Large intestine (tissue), 12 donors: Measurements from ENCODE around the gene HOXA9. TPM values are rescaled to one million over a fixed set of nuclear protein-coding genes. Genes with fewer than 3 reads are reported as not detected.
A peak's percentile ranks its signal among the peaks of the same experiment; 100 is the strongest.

ENCODE experiments used
- DNase-seq, 2 donors: peaks; one replicate each; pipeline versions ENCODE4 v3.0.0 to v3.0.0-alpha.2; 2013
- H3K27ac ChIP-seq: one replicate; pipeline ENCODE4 v1.5.1; 2013; ENCODE audit warnings: low read length
- H3K27me3 ChIP-seq: 2 replicates; pipeline ENCODE4 v1.6.1; 2013; ENCODE audit warnings: low read length; ENCODE audit not compliant: control insufficient read depth, insufficient read depth
- H3K36me3 ChIP-seq: 2 replicates; pipeline ENCODE4 v1.6.1; 2013; ENCODE audit warnings: low read length; ENCODE audit not compliant: control insufficient read depth, insufficient read depth
- H3K4me1 ChIP-seq: one replicate; pipeline ENCODE4 v1.6.1; 2013; ENCODE audit warnings: low read length; ENCODE audit not compliant: control insufficient read depth, insufficient read depth
- H3K4me3 ChIP-seq: one replicate; pipeline ENCODE4 v1.5.1; 2013; ENCODE audit warnings: low read length
- H3K9me3 ChIP-seq: one replicate; pipeline ENCODE4 v1.6.1; 2013; ENCODE audit warnings: mild to moderate bottlenecking, low read depth, low read length, moderate library complexity; ENCODE audit not compliant: control insufficient read depth
- WGBS: methylation state at CpG from one replicate; pipeline ENCODE4 v1.1.5; 2013; ENCODE audit warnings: low lambda C conversion rate; ENCODE audit not compliant: insufficient coverage; 5-methylcytosine and 5-hydroxymethylcytosine counted together
- long read RNA-seq, 11 donors: transcript quantifications; one replicate each; lab custom pipeline, GENCODE V29; 2026
- polyA plus RNA-seq: library from polyadenylated mRNA; unstranded; fragments of 120-200 nt; gene quantifications from one replicate; pipeline ENCODE4 v1.2.1, GENCODE V29; 2013

HOXA9 gene
- 0.33 TPM for polyA plus RNA-seq
- long read RNA-seq, donor 1, partial matches to known transcripts, result 0 of 6 reads
- long read RNA-seq, donor 1, other reads (novel, unspliced or antisense), result 0 of 6 reads
- long read RNA-seq, donor 2, result 0 reads
- long read RNA-seq, donor 3, partial matches to known transcripts, result 0 of 1 reads
- long read RNA-seq, donor 3, other reads (novel, unspliced or antisense), result 0 of 1 reads
- long read RNA-seq, donor 4, partial matches to known transcripts, result 0 of 3 reads
- long read RNA-seq, donor 4, other reads (novel, unspliced or antisense), result 0 of 3 reads
- long read RNA-seq, donor 5, transcript HOXA9-202 (3 exons, 797 nt), result major isoform, 5 of 7 reads
- long read RNA-seq, donor 5, partial matches to known transcripts, result 0 of 7 reads
- long read RNA-seq, donor 5, other reads (novel, unspliced or antisense), result 0 of 7 reads
- long read RNA-seq, donor 6, result 0 reads
- long read RNA-seq, donor 7, partial matches to known transcripts, result 0 of 6 reads
- long read RNA-seq, donor 7, other reads (novel, unspliced or antisense), result 0 of 6 reads
- long read RNA-seq, donor 8, partial matches to known transcripts, result 0 of 1 reads
- long read RNA-seq, donor 8, other reads (novel, unspliced or antisense), result 0 of 1 reads
- long read RNA-seq, donor 9, result 0 reads
- long read RNA-seq, donor 10, result 0 reads
- long read RNA-seq, donor 11, result 0 reads

GRCh38 chr7:27165089-27165995 is at the start of gene HOXA9:
TSS of gene HOXA9 (minus strand) at chr7:27165537. CDS start at chr7:27165457, 80 bp downstream.
- DNase-seq, result no peak
- no peaks in the 10 kb centered on the region for H3K36me3 ChIP-seq

GRCh38 chr7:27214239-27214950 is 49.1 kb upstream of the HOXA9 start:
- H3K4me3 ChIP-seq, result no peak overlapping the region
- H3K36me3 ChIP-seq, result no peaks in the 10 kb centered on the region
- no CpG with 5 or more reads among the region's 8 CpGs for WGBS
- no peak for DNase-seq
- peaks cover 93% of the 10 kb centered on the region for H3K27me3 ChIP-seq
- peaks cover 9% of the 10 kb centered on the region for H3K9me3 ChIP-seq
- peaks cover 26% of the 10 kb centered on the region for H3K4me1 ChIP-seq
- no peak overlapping the region for H3K27ac ChIP-seq

More at GRCh38 chr7:27165089-27165995, at the start of gene HOXA9:
- Histone ChIP-seq H3K27ac (peak within 1 kb of the TSS; percentile 14), H3K9me3 (peaks cover 49% of the 10 kb centered on the region), H3K4me3 (peak within 1 kb of the TSS; percentile 43), H3K27me3 (peaks cover 96% of the 10 kb centered on the region), H3K4me1 (peaks cover 5% of the 10 kb centered on the region)
- 12% methylated on average over 4 of the region's 82 CpGs for whole genome bisulfite sequencing

GRCh38 chr7:27213433-27214238 is 48.3 kb upstream of the HOXA9 start:
- no peak overlapping the region for H3K4me3 ChIP-seq
- DNase-seq, result no peak
- peaks cover 28% of the 10 kb centered on the region for H3K4me1 ChIP-seq
- WGBS, result no CpG with 5 or more reads among the region's 50 CpGs
- peaks cover 9% of the 10 kb centered on the region for H3K9me3 ChIP-seq
- H3K36me3 ChIP-seq, result no peaks in the 10 kb centered on the region
- peaks cover 94% of the 10 kb centered on the region for H3K27me3 ChIP-seq
- no peak overlapping the region for H3K27ac ChIP-seq

GRCh38 chr7:27212497-27213432 is 47.4 kb upstream of the HOXA9 start:
- peak in 1 of 2 donors; percentile 21 for DNase-seq
- Histone ChIP-seq H3K36me3 (no peaks in the 10 kb centered on the region), H3K4me3 (no peak overlapping the region), H3K27me3 (peaks cover 99% of the 10 kb centered on the region), H3K4me1 (peaks cover 28% of the 10 kb centered on the region), H3K27ac (no peak overlapping the region), H3K9me3 (peaks cover 9% of the 10 kb centered on the region)
- WGBS, result 0% methylated on average over 2 of the region's 52 CpGs

GRCh38 chr7:27211764-27212204 is 46.4 kb upstream of the HOXA9 start:
- Histone ChIP-seq H3K4me1 (peaks cover 28% of the 10 kb centered on the region), H3K36me3 (no peaks in the 10 kb centered on the region), H3K9me3 (peaks cover 9% of the 10 kb centered on the region), H3K4me3 (no peak overlapping the region), H3K27me3 (peaks cover 99% of the 10 kb centered on the region), H3K27ac (no peak overlapping the region)
- no peak for DNase-seq
- WGBS, result 60% methylated on average over 1 of the region's 3 CpGs

- Histone ChIP-seq H3K27me3 (peaks cover 99% of the 10 kb centered on the region), H3K27ac (peak overlapping the region; percentile 20), H3K4me1 (peaks cover 28% of the 10 kb centered on the region), H3K9me3 (peaks cover 9% of the 10 kb centered on the region), H3K36me3 (no peaks in the 10 kb centered on the region), H3K4me3 (no peak overlapping the region)
- WGBS, result no CpG with 5 or more reads among the region's 1 CpG
- DNase-seq, result no peak
Observed at GRCh38 chr7:27211084-27211446, 45.7 kb upstream of the HOXA9 start.

- Histone ChIP-seq H3K4me3 (peak overlapping the region; percentile 29), H3K9me3 (peaks cover 9% of the 10 kb centered on the region), H3K27me3 (peaks cover 99% of the 10 kb centered on the region), H3K36me3 (no peaks in the 10 kb centered on the region), H3K27ac (peak overlapping the region; percentile 20), H3K4me1 (peaks cover 28% of the 10 kb centered on the region)
- WGBS, result no CpG with 5 or more reads among the region's 32 CpGs
- peak; percentile 83 to 92 for DNase-seq
Observed at GRCh38 chr7:27210441-27211083, 45.2 kb upstream of the HOXA9 start.

- peaks cover 99% of the 10 kb centered on the region for H3K27me3 ChIP-seq
- H3K4me3 ChIP-seq, result peak overlapping the region; percentile 29
- peaks cover 13% of the 10 kb centered on the region for H3K9me3 ChIP-seq
- H3K36me3 ChIP-seq, result no peaks in the 10 kb centered on the region
- WGBS, result no CpG with 5 or more reads among the region's 11 CpGs
- DNase-seq, result no peak
- H3K4me1 ChIP-seq, result peaks cover 32% of the 10 kb centered on the region
- H3K27ac ChIP-seq, result no peak overlapping the region
Observed at GRCh38 chr7:27209933-27210440, 44.6 kb upstream of the HOXA9 start.
